Endothelial cell of umbilical vein (primary cell): ENCODE data around the gene PTPN20.

Source experiments
- EZH2 ChIP-seq: IDR thresholded peaks from 2 replicates; pipeline ENCODE4 v1.6.1; 2012; ENCODE audit warnings: borderline replicate concordance, low read depth, mild to moderate bottlenecking, moderate library complexity, low read length, inconsistent platforms; ENCODE audit not compliant: severe bottlenecking
- POLR2A ChIP-seq: IDR thresholded peaks from 2 replicates; pipeline ENCODE4 v1.6.1; 2012; ENCODE audit warnings: low read depth, mild to moderate bottlenecking, control low read depth, low read length
- POLR2AphosphoS5 ChIP-seq: IDR thresholded peaks from 2 replicates; pipeline ENCODE4 v1.6.1; 2012; ENCODE audit warnings: low read depth, mild to moderate bottlenecking, control low read depth, low read length, moderate library complexity; ENCODE audit not compliant: insufficient read depth
- TF ChIP-seq, protein P1 (sequence below): IDR thresholded peaks from 2 replicates; pipeline ENCODE4 v1.6.1; 2011; ENCODE audit not compliant: insufficient read depth, insufficient read length
- TF ChIP-seq, protein P2 (sequence below), 2 donors: IDR thresholded peaks; 1 replicate in 1 of 2; 2 replicates in 1 of 2; pipeline ENCODE4 v1.5.1; 2011; ENCODE audit warnings: low read length in 2 of 2, mild to moderate bottlenecking in 2 of 2, moderate library complexity in 2 of 2, control low read depth in 1 of 2, inconsistent platforms in 1 of 2, low read depth in 1 of 2; ENCODE audit not compliant: insufficient read depth in 1 of 2; ENCODE audit errors: extremely low read depth in 1 of 2

DNA sequence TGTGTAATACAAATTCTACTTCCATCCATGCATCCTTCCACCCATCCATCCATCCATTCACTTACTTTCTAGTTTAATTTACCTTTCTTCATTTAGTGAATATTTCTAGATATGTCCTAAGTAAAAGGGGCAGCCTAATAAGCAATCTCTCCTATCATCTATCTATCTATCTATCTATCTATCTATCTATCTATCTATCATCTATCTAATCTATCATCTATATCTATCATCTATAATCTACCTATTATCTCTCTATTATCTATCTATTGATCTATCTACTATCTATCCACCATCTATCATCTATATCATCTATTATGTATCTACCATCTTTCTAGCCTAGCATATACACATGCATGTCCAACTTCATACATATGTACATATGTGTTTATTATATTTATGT, 104.2 kb downstream of the PTPN20 start:
- TF ChIP-seq, protein P1, sequence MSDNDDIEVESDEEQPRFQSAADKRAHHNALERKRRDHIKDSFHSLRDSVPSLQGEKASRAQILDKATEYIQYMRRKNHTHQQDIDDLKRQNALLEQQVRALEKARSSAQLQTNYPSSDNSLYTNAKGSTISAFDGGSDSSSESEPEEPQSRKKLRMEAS = no peak
- TF ChIP-seq POLR2A = no peak
- TF ChIP-seq, protein P2, sequence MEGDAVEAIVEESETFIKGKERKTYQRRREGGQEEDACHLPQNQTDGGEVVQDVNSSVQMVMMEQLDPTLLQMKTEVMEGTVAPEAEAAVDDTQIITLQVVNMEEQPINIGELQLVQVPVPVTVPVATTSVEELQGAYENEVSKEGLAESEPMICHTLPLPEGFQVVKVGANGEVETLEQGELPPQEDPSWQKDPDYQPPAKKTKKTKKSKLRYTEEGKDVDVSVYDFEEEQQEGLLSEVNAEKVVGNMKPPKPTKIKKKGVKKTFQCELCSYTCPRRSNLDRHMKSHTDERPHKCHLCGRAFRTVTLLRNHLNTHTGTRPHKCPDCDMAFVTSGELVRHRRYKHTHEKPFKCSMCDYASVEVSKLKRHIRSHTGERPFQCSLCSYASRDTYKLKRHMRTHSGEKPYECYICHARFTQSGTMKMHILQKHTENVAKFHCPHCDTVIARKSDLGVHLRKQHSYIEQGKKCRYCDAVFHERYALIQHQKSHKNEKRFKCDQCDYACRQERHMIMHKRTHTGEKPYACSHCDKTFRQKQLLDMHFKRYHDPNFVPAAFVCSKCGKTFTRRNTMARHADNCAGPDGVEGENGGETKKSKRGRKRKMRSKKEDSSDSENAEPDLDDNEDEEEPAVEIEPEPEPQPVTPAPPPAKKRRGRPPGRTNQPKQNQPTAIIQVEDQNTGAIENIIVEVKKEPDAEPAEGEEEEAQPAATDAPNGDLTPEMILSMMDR (IDR thresholded peaks at IDR 0.05; ENCODE audit: extremely low read depth in 1 of 2, insufficient read depth in 1 of 2, low read depth in 1 of 2, low read length in 2 of 2) = no peak
- TF ChIP-seq POLR2AphosphoS5 = no peak
- TF ChIP-seq EZH2 = no peak
